ENCODE measurements around the gene TLE3. TPM values are rescaled to one million over a fixed set of nuclear protein-coding genes. Genes with fewer than 3 reads are reported as not detected.

TLE3 gene
- polyA plus RNA-seq, 2 of the 4 experiments (the other 2 are of a cell fraction) = 4.6 to 5.3 TPM

- DNase-seq (ENCODE audit: low read depth in 1 of 2, low spot score in 1 of 2) (no peak), FAIRE-seq (no peak), ATAC-seq (no peak)
- Histone ChIP-seq H3K27ac (no peak overlapping the region), H3K4me2 (no peak overlapping the region), H3K9me3 (no peaks in the 10 kb centered on the region), H3K4me1 (no peaks in the 10 kb centered on the region), H3K4me3 (no peak overlapping the region)
- no peak for TF ChIP-seq MAFK (IDR thresholded peaks at IDR 0.05; ENCODE audit: partially characterized antibody)
- TF ChIP-seq ZC3H11A (IDR thresholded peaks at IDR 0.05) = no peak
- TF ChIP-seq NFE2L2 (conservative IDR thresholded peaks at IDR 0.05; ENCODE audit: low read length) = no peak
- no peak for TF ChIP-seq RNF2 (IDR thresholded peaks at IDR 0.05; ENCODE audit: borderline replicate concordance, low read depth)
- TF ChIP-seq PHF8 (IDR thresholded peaks at IDR 0.05; ENCODE audit: borderline replicate concordance, low read depth) = no peak
- no peak for TF ChIP-seq EHF (CRISPR knock-in tag; IDR thresholded peaks at IDR 0.05)
- TF ChIP-seq FOSB (CRISPR knock-in tag; IDR thresholded peaks at IDR 0.05) = no peak
- no peak for TF ChIP-seq RARB (CRISPR knock-in tag; IDR thresholded peaks at IDR 0.05)
- TF ChIP-seq PBX3 (IDR thresholded peaks at IDR 0.05) = no peak
- no peak for TF ChIP-seq RAD21 (conservative IDR thresholded peaks at IDR 0.05 in 1 of 2, IDR thresholded peaks at IDR 0.05 in 1 of 2)
- no peak for TF ChIP-seq SREBF2 (IDR thresholded peaks at IDR 0.05)
- TF ChIP-seq CHD4 (IDR thresholded peaks at IDR 0.05; ENCODE audit: borderline replicate concordance) = no peak
- no peak for TF ChIP-seq TFCP2L1 (CRISPR knock-in tag; IDR thresholded peaks at IDR 0.05)
- no peak for TF ChIP-seq SMC3 (IDR thresholded peaks at IDR 0.05)
- TF ChIP-seq MAX (IDR thresholded peaks at IDR 0.05) = no peak
- no peak for TF ChIP-seq HDAC2 (IDR thresholded peaks at IDR 0.05)
- no peak for TF ChIP-seq NR3C1 (IDR thresholded peaks at IDR 0.05)
- TF ChIP-seq HES2 (IDR thresholded peaks at IDR 0.05) = no peak
- ChIA-PET POLR2A (no interaction called here), CTCF (no interaction called here)
- 80% methylated on average over 1 of the region's 1 CpG for WGBS (ENCODE audit: missing lambda C conversion rate)
Measured at GRCh38 chr15:70083418-70083817, 14.3 kb downstream of the TLE3 start.

GRCh38 chr15:70082281-70082900 is 15.3 kb downstream of the TLE3 start:
- no peak overlapping the region for H3K27ac ChIP-seq
- ChIA-PET CTCF (interaction anchor here (0.6 kb wide), 2 partner anchors 15 to 567 kb away, joined by 3 to 4 read pairs; partner anchors contain the start of gene TLE3), POLR2A (no interaction called here)
- no peak for FAIRE-seq
- TF ChIP-seq JUN (IDR thresholded peaks at IDR 0.05) (no peak), FOXS1 (CRISPR knock-in tag; IDR thresholded peaks at IDR 0.05) (no peak), MAFK (IDR thresholded peaks at IDR 0.05; ENCODE audit: partially characterized antibody) (no peak), REST (IDR thresholded peaks at IDR 0.05) (no peak), POLR2A (IDR thresholded peaks at IDR 0.05; ENCODE audit: low read length) (no peak), MYC (IDR thresholded peaks at IDR 0.05; ENCODE audit: borderline replicate concordance, low read length) (no peak), HOXA7 (CRISPR knock-in tag; IDR thresholded peaks at IDR 0.05) (no peak)
- no peak for ATAC-seq
- no peak overlapping the region for H3K4me3 ChIP-seq
- no peaks in the 10 kb centered on the region for H3K4me1 ChIP-seq
- no peak overlapping the region for H3K4me2 ChIP-seq
- DNase-seq (ENCODE audit: low read depth in 1 of 2, low spot score in 1 of 2) = no peak
- 89% methylated on average over 12 of the region's 12 CpGs for WGBS (ENCODE audit: missing lambda C conversion rate)
- no peaks in the 10 kb centered on the region for H3K9me3 ChIP-seq

Data from A549 (cell line).